K562 (cell line): ENCODE measurements around the gene HPGDS. TPM values are rescaled to one million over a fixed set of nuclear protein-coding genes. Genes with fewer than 3 reads are reported as not detected.
A peak's percentile ranks its signal among the peaks of the same experiment; 100 is the strongest.

Experiments used
- MGA ChIP-seq: fragments of 450-650 bp; IDR thresholded peaks from 2 replicates; pipeline ENCODE4 v1.6.1; 2016; ENCODE audit warnings: mild to moderate bottlenecking, moderate library complexity
- polyA plus RNA-seq, 8 experiments: library from polyadenylated mRNA; depleted of rRNA in 4 of 8; stranded (reverse) in 5 of 8; unstranded in 3 of 8; fragments of >200 nt; fragmentation: Nextera tagmentation in 2 of 8; fragmentation: Illumina TruSeq in 1 of 8; extraction: Ambion mirVana in 2 of 8; extraction: Trizol in 1 of 8; gene quantifications; 2 replicates each; pipeline versions ENCODE4 v1.2.1 to v1.2.3, GENCODE V29; 2011 to 2014; ENCODE audit warnings: inconsistent platforms in 1 of 8, missing spikeins in 1 of 8
- total RNA-seq, 7 experiments: library from RNA; depleted of rRNA in 6 of 7; stranded (reverse); fragments of >200 nt in 6 of 7; fragmentation: Illumina TruSeq in 2 of 7; extraction: Trizol in 2 of 7; gene quantifications; 2 replicates each; pipeline versions ENCODE4 v1.2.1 to v1.2.3, GENCODE V29; 2011 to 2021; ENCODE audit warnings: low replicate concordance in 1 of 7

The HPGDS gene
- total and polyA plus RNA-seq, 9 of the 15 experiments (the other 6 are each of a cell fraction or from before 2014, with no cell fraction given): 0.07 to 0.36 (median 0.14) TPM; not detected in 4

GRCh38 chr4:94305466-94306225, 37.0 kb downstream of the HPGDS start (continued):
- TF ChIP-seq MGA: 0 out of 2 replicates have a peak, but pooled peaks have one; percentile 23
- TF ChIP-seq, all 486 proteins: peak for 4
